Thoracic aorta (tissue), 2 donors: ENCODE results near the gene TTC13. TPM values are rescaled to one million over a fixed set of nuclear protein-coding genes. Genes with fewer than 3 reads are reported as not detected.

Experiments
- ATAC-seq: fragments of 150-250 bp; one replicate; pipeline ENCODE4 v1.8.0; 2017; ENCODE audit warnings: low read depth; ENCODE audit not compliant: insufficient number of reproducible peaks, low FRiP score
- DNase-seq: peaks from one replicate; pipeline ENCODE4 v3.0.0-alpha.2; 2020; ENCODE audit warnings: low spot score
- H3K27ac ChIP-seq, 2 donors: fragments of 200-600 bp; sonication (generic); 1 replicate in 1 of 2; 2 replicates in 1 of 2; pipeline ENCODE4 v1.5.1; 2016; ENCODE audit warnings: mild to moderate bottlenecking in 2 of 2, moderate library complexity in 2 of 2
- H3K27me3 ChIP-seq: fragments of 200-600 bp; sonication (generic); replicated peaks from 2 replicates; pipeline ENCODE4 v1.6.0; 2016; ENCODE audit warnings: mild to moderate bottlenecking; ENCODE audit not compliant: insufficient read depth
- H3K36me3 ChIP-seq: fragments of 200-600 bp; sonication (generic); one replicate; pipeline ENCODE4 v1.5.1; 2016
- H3K4me1 ChIP-seq, 2 donors: fragments of 200-600 bp; sonication (generic); 1 replicate in 1 of 2; 2 replicates in 1 of 2; pipeline versions ENCODE4 v1.5.1 to v1.6.0; 2016; ENCODE audit warnings: low read depth in 2 of 2, mild to moderate bottlenecking in 1 of 2; ENCODE audit not compliant: control insufficient read depth in 1 of 2
- H3K4me3 ChIP-seq: fragments of 200-600 bp; sonication (generic); 2 replicates; pipeline ENCODE4 v1.5.1; 2016; ENCODE audit warnings: mild to moderate bottlenecking
- H3K9me3 ChIP-seq: fragments of 200-600 bp; sonication (generic); 2 replicates; pipeline ENCODE4 v1.5.1; 2016
- total RNA-seq, 2 donors: library from RNA; depleted of rRNA; stranded (reverse); fragments of >200 nt; gene quantifications; one replicate each; pipeline versions ENCODE4 v1.1.0 to v1.2.3, GENCODE V29; 2016
- TF ChIP-seq, protein P1 (sequence below): fragments of 200-600 bp; sonication (generic); IDR thresholded peaks from one replicate; pipeline ENCODE4 v1.5.1; 2019; ENCODE audit warnings: antibody characterized with exemption

The TTC13 gene
- total RNA-seq, 2 donors from 2014 or later: 35.0 to 66.1 TPM

DNA sequence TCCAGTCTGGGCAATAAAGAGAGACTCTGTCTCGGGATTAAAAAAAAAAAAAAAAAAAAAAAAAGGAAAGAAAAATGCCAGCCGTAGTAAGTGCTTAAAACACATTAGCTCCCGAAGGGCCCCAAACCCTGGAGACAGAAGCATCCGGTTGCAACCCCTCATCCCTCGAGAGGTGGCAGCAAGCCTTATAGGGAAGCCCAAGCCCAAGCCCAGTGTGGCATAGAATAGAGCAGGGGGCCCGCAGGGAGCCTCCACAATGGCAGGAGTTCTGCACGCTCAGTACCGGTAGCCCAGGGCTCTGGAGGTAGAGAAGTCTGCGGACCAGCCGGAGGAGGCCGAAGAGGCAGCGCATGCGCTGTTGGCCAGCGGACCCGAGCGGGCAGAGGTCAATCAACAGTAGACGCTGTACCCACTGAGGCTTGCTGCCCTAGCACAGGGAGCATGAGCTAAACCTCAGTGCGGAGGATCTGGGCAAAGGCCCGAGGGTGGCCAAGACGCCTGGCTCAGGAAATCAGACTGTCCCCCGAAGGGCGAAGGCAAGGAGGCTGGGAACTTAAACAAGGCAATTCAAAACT lies 76.2 kb downstream of the TTC13 start:
- H3K27me3 ChIP-seq: no peaks in the 10 kb centered on the region
- TF ChIP-seq, protein P1, sequence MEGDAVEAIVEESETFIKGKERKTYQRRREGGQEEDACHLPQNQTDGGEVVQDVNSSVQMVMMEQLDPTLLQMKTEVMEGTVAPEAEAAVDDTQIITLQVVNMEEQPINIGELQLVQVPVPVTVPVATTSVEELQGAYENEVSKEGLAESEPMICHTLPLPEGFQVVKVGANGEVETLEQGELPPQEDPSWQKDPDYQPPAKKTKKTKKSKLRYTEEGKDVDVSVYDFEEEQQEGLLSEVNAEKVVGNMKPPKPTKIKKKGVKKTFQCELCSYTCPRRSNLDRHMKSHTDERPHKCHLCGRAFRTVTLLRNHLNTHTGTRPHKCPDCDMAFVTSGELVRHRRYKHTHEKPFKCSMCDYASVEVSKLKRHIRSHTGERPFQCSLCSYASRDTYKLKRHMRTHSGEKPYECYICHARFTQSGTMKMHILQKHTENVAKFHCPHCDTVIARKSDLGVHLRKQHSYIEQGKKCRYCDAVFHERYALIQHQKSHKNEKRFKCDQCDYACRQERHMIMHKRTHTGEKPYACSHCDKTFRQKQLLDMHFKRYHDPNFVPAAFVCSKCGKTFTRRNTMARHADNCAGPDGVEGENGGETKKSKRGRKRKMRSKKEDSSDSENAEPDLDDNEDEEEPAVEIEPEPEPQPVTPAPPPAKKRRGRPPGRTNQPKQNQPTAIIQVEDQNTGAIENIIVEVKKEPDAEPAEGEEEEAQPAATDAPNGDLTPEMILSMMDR: no peak
- no peaks in the 10 kb centered on the region for H3K9me3 ChIP-seq
- H3K27ac ChIP-seq: no peak overlapping the region
- no peak overlapping the region for H3K4me3 ChIP-seq
- DNase-seq: no peak
- ATAC-seq: no peak
- H3K36me3 ChIP-seq: no peaks in the 10 kb centered on the region
- H3K4me1 ChIP-seq: peaks cover 16 to 19% of the 10 kb centered on the region in 2 donors

DNA sequence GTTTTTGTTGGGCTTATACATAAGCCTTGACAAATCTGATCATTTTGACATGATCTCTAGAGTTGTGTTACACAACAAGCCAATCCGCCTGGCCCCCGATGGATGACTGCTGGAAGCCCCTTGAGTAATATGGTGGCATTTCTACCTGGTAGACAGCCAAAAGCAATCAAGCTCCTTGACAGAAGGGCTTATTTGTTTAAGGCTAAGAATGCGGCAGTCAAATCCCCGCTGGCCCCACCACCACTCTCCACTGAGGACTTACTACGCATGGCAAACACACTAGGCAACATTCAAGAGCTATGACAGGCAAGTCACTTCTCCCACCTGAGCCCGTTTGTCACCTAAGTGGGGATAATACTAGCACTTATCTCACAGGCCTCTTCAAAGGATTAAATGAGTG lies 77.0 kb downstream of the TTC13 start:
- ATAC-seq (no peak), DNase-seq (no peak)

DNA sequence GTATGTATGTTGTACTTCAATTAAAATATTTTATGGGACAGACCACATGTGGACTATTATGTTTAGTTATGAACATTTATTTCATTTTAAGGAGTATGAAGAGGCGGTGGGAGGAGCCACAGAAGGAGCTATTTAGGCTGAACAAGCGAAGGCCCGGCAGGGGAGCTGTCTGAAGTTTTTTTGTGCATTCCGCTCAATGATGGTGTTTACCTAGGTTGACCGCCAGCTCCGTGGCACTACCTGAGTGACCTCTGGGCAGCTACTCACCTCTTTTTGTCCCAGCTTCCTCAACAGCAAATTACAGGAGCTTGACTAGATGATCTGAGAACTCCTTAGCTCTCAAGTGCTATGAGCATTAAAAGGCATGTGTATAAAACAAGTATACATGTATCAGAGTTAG lies 77.7 kb downstream of the TTC13 start:
- Histone ChIP-seq H3K36me3 (no peaks in the 10 kb centered on the region), H3K4me1 (peaks cover 16 to 23% of the 10 kb centered on the region in 2 donors), H3K4me3 (no peak overlapping the region), H3K27me3 (no peaks in the 10 kb centered on the region), H3K9me3 (no peaks in the 10 kb centered on the region), H3K27ac (peak overlapping the region; percentile 5 to 37)
- no peak for DNase-seq
- no peak for ATAC-seq
- TF ChIP-seq, protein P1: no peak

More for the DNA sequence above, 77.0 kb downstream of the TTC13 start:
- Histone ChIP-seq H3K4me3 (no peak overlapping the region), H3K4me1 (peaks cover 16 to 26% of the 10 kb centered on the region in 2 donors), H3K36me3 (no peaks in the 10 kb centered on the region), H3K9me3 (no peaks in the 10 kb centered on the region), H3K27ac (no peak overlapping the region), H3K27me3 (no peaks in the 10 kb centered on the region)
- TF ChIP-seq, protein P1: no peak

DNA sequence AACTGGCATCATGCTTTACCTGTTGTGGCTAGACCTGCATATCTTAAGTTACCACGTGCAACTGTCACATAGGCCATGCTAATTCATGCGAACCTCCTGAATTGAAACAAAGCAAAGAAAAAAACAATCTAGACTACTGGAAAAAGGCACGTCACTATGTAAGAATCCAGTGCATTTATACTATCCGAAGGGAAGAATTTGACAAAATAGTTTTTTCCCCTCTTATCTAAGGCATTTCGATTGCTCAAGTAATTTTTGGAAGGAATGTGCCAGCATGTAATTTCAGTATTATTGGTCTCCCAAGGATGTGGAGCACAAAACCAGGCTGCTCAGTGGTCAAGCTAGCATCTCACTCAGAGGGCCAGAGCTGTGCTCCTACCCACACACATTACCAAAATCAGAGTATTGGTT lies 78.8 kb downstream of the TTC13 start:
- peak overlapping the region; percentile 5 to 37 for H3K27ac ChIP-seq
- TF ChIP-seq, protein P1: no peak
- H3K4me3 ChIP-seq: no peak overlapping the region
- H3K9me3 ChIP-seq: no peaks in the 10 kb centered on the region
- peaks cover 12% of the 10 kb centered on the region in 2 donors for H3K4me1 ChIP-seq
- peak; percentile 88 for ATAC-seq
- no peaks in the 10 kb centered on the region for H3K27me3 ChIP-seq
- H3K36me3 ChIP-seq: no peaks in the 10 kb centered on the region
- DNase-seq: no peak

GRCh38 chr1:230898748-230899147 lies 79.9 kb downstream of the TTC13 start:
- H3K36me3 ChIP-seq: no peaks in the 10 kb centered on the region
- no peak overlapping the region for H3K4me3 ChIP-seq
- H3K27ac ChIP-seq: peak overlapping the region in 1 of 2 donors; percentile 1
- DNase-seq (no peak), ATAC-seq (no peak)
- no peaks in the 10 kb centered on the region for H3K27me3 ChIP-seq
- no peaks in the 10 kb centered on the region for H3K9me3 ChIP-seq
- H3K4me1 ChIP-seq: peaks cover 12% of the 10 kb centered on the region in 2 donors
- TF ChIP-seq, protein P1: no peak
